ENCODE data around the gene NRGN. TPM values are rescaled to one million over a fixed set of nuclear protein-coding genes. Genes with fewer than 3 reads are reported as not detected.

The NRGN gene
- total and polyA plus RNA-seq, 2 of the 8 experiments (the other 6 are each of a cell fraction or from before 2014, with no cell fraction given): 0.60 to 1.0 TPM

DNA sequence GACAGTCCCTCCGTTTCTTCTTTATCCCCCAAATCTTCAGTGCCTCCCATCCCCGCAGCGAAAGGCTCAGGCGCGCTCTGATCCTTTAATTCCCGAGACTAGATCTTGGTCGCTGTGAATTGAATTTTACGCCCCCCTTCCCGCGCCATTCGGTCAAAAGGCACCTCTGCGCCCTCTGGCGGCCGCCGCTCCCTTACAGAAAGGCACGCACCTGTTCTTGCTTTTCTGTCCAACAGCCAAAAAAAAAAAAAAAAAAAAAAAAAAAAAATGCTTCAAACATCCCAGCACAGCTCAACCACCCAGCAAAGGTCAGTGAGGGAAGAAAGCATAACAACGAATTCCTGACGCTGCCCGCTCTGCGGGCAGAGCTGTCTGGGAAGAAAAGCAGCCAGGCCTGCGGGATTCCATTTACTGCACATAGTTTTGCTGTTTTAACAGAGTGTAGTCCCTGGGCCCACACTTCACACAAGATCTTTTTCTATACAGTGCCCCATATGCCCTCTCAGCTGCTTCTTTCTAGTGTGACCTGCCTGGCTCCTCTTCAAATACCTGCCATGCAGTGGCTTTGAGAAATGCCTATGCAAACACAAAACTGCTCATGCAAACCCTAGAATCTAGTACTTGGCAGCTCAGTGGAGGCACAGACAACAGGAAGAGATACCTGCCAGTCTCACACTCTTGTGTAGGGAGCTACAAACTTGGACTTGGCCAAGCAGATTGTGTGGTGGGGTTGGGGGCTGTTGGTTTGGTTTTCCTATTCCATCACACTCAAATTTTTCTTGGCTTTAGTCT lies 23.6 kb downstream of the NRGN start:
- no peaks in the 10 kb centered on the region for H3K79me2 ChIP-seq (ENCODE audit: control insufficient read depth in 1 of 2, insufficient read depth in 2 of 2, low read length in 2 of 2)
- H2BK20ac ChIP-seq (ENCODE audit: low read length): no peak overlapping the region
- peaks cover 15 to 28% of the 10 kb centered on the region in 2 experiments for H4K20me1 ChIP-seq (replicated peaks in 1 of 2; ENCODE audit: control insufficient read depth in 1 of 2, insufficient read depth in 2 of 2, low read length in 2 of 2)
- no peak overlapping the region for H3K56ac ChIP-seq (replicated peaks; ENCODE audit: insufficient read length, low read depth, low read length)
- 3% methylated on average over 19 of the region's 21 CpGs; no CpG with 5 or more reads in 1 of the 2 experiments for WGBS, 2 experiments (ENCODE audit: extremely low coverage in 1 of 2, insufficient coverage in 1 of 2, insufficient read length in 1 of 2, insufficient replicate concordance in 2 of 2, low coverage in 1 of 2, low lambda C conversion rate in 2 of 2, missing lambda C conversion rate in 1 of 2)
- H2AFZ ChIP-seq (ENCODE audit: low read length): no peak overlapping the region
- no peak overlapping the region; the same call in 1 of the 2 replicates for H3K18ac ChIP-seq (ENCODE audit: extremely low read depth, low read length)
- no peak overlapping the region for H3K4ac ChIP-seq (replicated peaks; ENCODE audit: insufficient read length, low read depth, low read length)
- H3K4me1 ChIP-seq (replicated peaks in 1 of 4; ENCODE audit: control insufficient read depth in 3 of 4, insufficient read depth in 4 of 4, low read length in 3 of 4): peaks cover 0 to 29% (median 22%) of the 10 kb centered on the region in 4 experiments; a peak in 6 of 7 replicates
- no peak overlapping the region for H3K23ac ChIP-seq (ENCODE audit: insufficient read length)
- no peak overlapping the region for H2BK120ac ChIP-seq (replicated peaks; ENCODE audit: low read depth, low read length)
- no peak overlapping the region for H2BK12ac ChIP-seq (ENCODE audit: low read depth, low read length)
- CTCF ChIA-PET (ENCODE audit: partially characterized antibody): interaction anchor here (0.6 to 28.0 kb wide), 43 partner anchors 11 to 1278 kb away, joined by 3 to 382 read pairs (median 6); partner anchors contain the start of genes NRGN, ROBO3, SIAE and SPA17
- no peak overlapping the region for H2BK5ac ChIP-seq (ENCODE audit: low read depth, low read length)
- H3K14ac ChIP-seq (ENCODE audit: insufficient read length): no peak overlapping the region
- DNase-seq (ENCODE audit: low read depth in 1 of 2, low spot score in 2 of 2) (peak in 1 of 2 experiments; percentile 95), FAIRE-seq (no peak)
- no peaks in the 10 kb centered on the region for H3K79me1 ChIP-seq (ENCODE audit: low read depth, low read length)
- H3K9ac ChIP-seq (replicated peaks in 1 of 4; ENCODE audit: extremely low read depth in 1 of 4, low read depth in 3 of 4, low read length in 3 of 4): no peak overlapping the region
- H4K5ac ChIP-seq (ENCODE audit: insufficient read length, low read depth, low read length): no peak overlapping the region
- H3K27me3 ChIP-seq (replicated peaks in 1 of 4; ENCODE audit: control insufficient read depth in 3 of 4, extremely low read depth in 1 of 4, insufficient read depth in 3 of 4, low read length in 3 of 4): peaks cover 38 to 50% (median 47%) of the 10 kb centered on the region in 4 experiments
- peaks cover 17% of the 10 kb centered on the region; the same call in 1 of the 2 replicates for H3K23me2 ChIP-seq (ENCODE audit: low read depth, low read length)
- H3K4me2 ChIP-seq (ENCODE audit: insufficient read depth in 1 of 2, low read depth in 2 of 2, low read length in 2 of 2): peak overlapping the region; percentile 80 to 99
- POLR2A ChIA-PET (ENCODE audit: partially characterized antibody): interaction anchor here (1.0 to 4.2 kb wide), 11 partner anchors 11 to 120 kb away, joined by 3 to 26 read pairs (median 6); partner anchors contain the start of genes MSANTD2, SIAE, SPA17 and VSIG2
- no peak overlapping the region for H2AK5ac ChIP-seq (ENCODE audit: low read depth, low read length)
- H3K27ac ChIP-seq (ENCODE audit: low read depth, low read length): no peak overlapping the region
- no peak overlapping the region for H4K91ac ChIP-seq (replicated peaks; ENCODE audit: insufficient read length, low read length)
- H3K9me3 ChIP-seq (ENCODE audit: insufficient read depth in 2 of 2, low read depth in 1 of 2, low read length in 1 of 2): no peaks in the 10 kb centered on the region
- peak overlapping the region; percentile 20 to 67 (median 52); a peak in 7 of 8 replicates for H3K4me3 ChIP-seq (ENCODE audit: extremely low read depth in 1 of 4, insufficient read depth in 2 of 4, low read depth in 3 of 4, low read length in 4 of 4)
- peaks cover 2 to 16% (median 9%) of the 10 kb centered on the region in 4 experiments; a peak in 4 of 8 replicates for H3K36me3 ChIP-seq (ENCODE audit: control insufficient read depth in 2 of 4, insufficient read depth in 4 of 4, low read length in 3 of 4)
- H2BK15ac ChIP-seq (ENCODE audit: low read length): no peak overlapping the region
- no peak overlapping the region for H4K8ac ChIP-seq (ENCODE audit: extremely low read depth, insufficient read depth, low read length)
- TF ChIP-seq POLR2A (IDR thresholded peaks at IDR 0.05; ENCODE audit: control extremely low read depth in 1 of 2, low read depth in 2 of 2, low read length in 2 of 2) (no peak), YY1 (IDR thresholded peaks at IDR 0.05; ENCODE audit: low read depth, low read length) (peak; percentile 53; the same call in 1 of the 2 replicates), BRCA1 (IDR thresholded peaks at IDR 0.05; ENCODE audit: low read depth, low read length) (no peak), TAF1 (IDR thresholded peaks at IDR 0.05; ENCODE audit: low read depth, low read length) (no peak), TCF12 (IDR thresholded peaks at IDR 0.05; ENCODE audit: low read depth, low read length) (0 out of 2 replicates have a peak, but pooled peaks have one; percentile 14), USF2 (IDR thresholded peaks at IDR 0.05; ENCODE audit: low read length) (no peak), NANOG (IDR thresholded peaks at IDR 0.05; ENCODE audit: insufficient read depth, low read depth, low read length, poor library complexity, severe bottlenecking) (no peak), JUND (IDR thresholded peaks at IDR 0.05; ENCODE audit: low read length) (no peak), CBX5 (IDR thresholded peaks at IDR 0.05; ENCODE audit: low read depth, low read length) (no peak), CBX8 (IDR thresholded peaks at IDR 0.05; ENCODE audit: borderline replicate concordance, low read depth, low read length) (no peak)
- TF ChIP-seq, protein P1, sequence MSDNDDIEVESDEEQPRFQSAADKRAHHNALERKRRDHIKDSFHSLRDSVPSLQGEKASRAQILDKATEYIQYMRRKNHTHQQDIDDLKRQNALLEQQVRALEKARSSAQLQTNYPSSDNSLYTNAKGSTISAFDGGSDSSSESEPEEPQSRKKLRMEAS (IDR thresholded peaks at IDR 0.05): peak; percentile 36
